Spleen (tissue), 11 donors: ENCODE data around the gene RTN4RL2. TPM values are rescaled to one million over a fixed set of nuclear protein-coding genes. Genes with fewer than 3 reads are reported as not detected.

Experiments
- DNase-seq: peaks from one replicate; pipeline ENCODE4 v3.0.0-alpha.2; 2020
- H3K27ac ChIP-seq, 8 donors: fragments of 200-600 bp; sonication (generic) in 7 of 8; 1 replicate in 4 of 8; 2 replicates in 4 of 8; pipeline versions ENCODE4 v1.5.0 to v1.8.0; 2016 to 2021; ENCODE audit warnings: inconsistent platforms in 4 of 8, mild to moderate bottlenecking in 4 of 8, moderate library complexity in 1 of 8
- H3K27me3 ChIP-seq, 7 donors: fragments of 200-600 bp; sonication (generic) in 6 of 7; replicated peaks in 1 of 7; 1 replicate in 4 of 7; 2 replicates in 3 of 7; pipeline versions ENCODE4 v1.5.0 to v1.8.0; 2016 to 2021; ENCODE audit warnings: inconsistent platforms in 3 of 7, mild to moderate bottlenecking in 1 of 7
- H3K36me3 ChIP-seq, 6 donors: fragments of 200-600 bp; sonication (generic) in 5 of 6; 1 replicate in 4 of 6; 2 replicates in 2 of 6; pipeline versions ENCODE4 v1.5.0 to v1.8.0; 2016 to 2021; ENCODE audit warnings: inconsistent platforms in 2 of 6
- H3K4me1 ChIP-seq, 6 donors: fragments of 200-600 bp; sonication (generic) in 5 of 6; 1 replicate in 3 of 6; 2 replicates in 3 of 6; pipeline versions ENCODE4 v1.5.0 to v1.8.0; 2016 to 2021; ENCODE audit warnings: inconsistent platforms in 3 of 6
- H3K4me3 ChIP-seq, 8 donors: fragments of 200-600 bp; sonication (generic) in 7 of 8; 1 replicate in 4 of 8; 2 replicates in 4 of 8; pipeline versions ENCODE4 v1.5.0 to v1.8.0; 2016 to 2021; ENCODE audit warnings: inconsistent platforms in 4 of 8, mild to moderate bottlenecking in 4 of 8, moderate library complexity in 2 of 8
- H3K9me3 ChIP-seq, 8 donors: fragments of 200-600 bp; sonication (generic) in 7 of 8; 1 replicate in 4 of 8; 2 replicates in 4 of 8; pipeline versions ENCODE4 v1.5.0 to v1.8.0; 2016 to 2021; ENCODE audit warnings: inconsistent platforms in 4 of 8
- CTCF ChIP-seq, 11 experiments: fragments of 200-600 bp in 7 of 11; fragments of 450-650 bp in 4 of 11; sonication (generic) in 4 of 11; IDR thresholded peaks in 8 of 11; conservative IDR thresholded peaks in 3 of 11; 1 replicate in 7 of 11; 2 replicates in 4 of 11; pipeline versions ENCODE4 v1.4.0 to v1.8.0; 2016 to 2021; ENCODE audit warnings: antibody characterized with exemption in 11 of 11, inconsistent platforms in 4 of 11, mild to moderate bottlenecking in 1 of 11
- POLR2A ChIP-seq, 3 donors: fragments of 450-650 bp; IDR thresholded peaks; one replicate each; pipeline ENCODE4 v1.5.1; 2017; ENCODE audit warnings: antibody characterized with exemption in 3 of 3, mild to moderate bottlenecking in 1 of 3
- POLR2AphosphoS5 ChIP-seq, 3 donors: sonication (generic); formaldehyde crosslinking; IDR thresholded peaks; one replicate each; pipeline ENCODE4 v1.5.1; 2017; ENCODE audit warnings: antibody characterized with exemption in 3 of 3
- WGBS, 5 donors: extraction: QIAGEN DNeasy Blood & Tissue Kit in 3 of 5; methylation state at CpG; one replicate each; pipeline versions ENCODE4 v1.1.5 to v1.1.7; 2013 to 2018; 5-methylcytosine and 5-hydroxymethylcytosine counted together
- intact Hi-C: fragments of 100-400 bp; cut with DNase I; formaldehyde crosslinking; loops from one replicate; pipeline ENCODE4 v1.15.0; 2023; ENCODE audit warnings: low total_unique reads
- polyA plus RNA-seq, 3 donors: library from polyadenylated mRNA; stranded (reverse); fragments of 200-250 nt; gene quantifications; one replicate each; pipeline ENCODE4 v1.2.1, GENCODE V29; 2013
- total RNA-seq, 7 donors: library from RNA; depleted of rRNA in 3 of 7; stranded (reverse); fragments of >200 nt in 3 of 7; fragmentation: NEBNext Ultra II Directional in 4 of 7; extraction: Animal tissue kit (Norgen Biotek cat#: 25700) in 4 of 7; gene quantifications; one replicate each; pipeline versions ENCODE4 v1.1.0 to v1.2.1, GENCODE V29; 2016 to 2021
- donor health status: healthy with polysubstance abuse.
- donor health status: DM: no; HTN: no; CAD: no; lungs with moderate emphysema.
- donor health status: DM: no; HTN: no; CAD: no.
- donor health status: Bipolar disorder and iron deficiency.
- donor health status: healthy.
- donor health status: DM: no; HTN: no; CAD: no.
- donor health status: DM: yes; HTN: yes; CAD: no.

Gene RTN4RL2
- total and polyA plus RNA-seq, 10 donors = 0.15 to 2.0 (median 0.44) TPM

- 37 to 59% (median 48%) methylated on average over 1 of the region's 1 CpG for WGBS, 5 donors
- no peak for DNase-seq
- intact Hi-C loops = no loop called here
- TF ChIP-seq POLR2AphosphoS5 (IDR thresholded peaks at IDR 0.05) (no peak), CTCF (IDR thresholded peaks at IDR 0.05 in 8 of 11, conservative IDR thresholded peaks at IDR 0.05 in 3 of 11) (no peak), POLR2A (IDR thresholded peaks at IDR 0.05) (no peak)
- H3K27ac ChIP-seq = no peak overlapping the region
- H3K36me3 ChIP-seq = no peaks in the 10 kb centered on the region
- peaks cover 3 to 52% (median 21%) of the 10 kb centered on the region in 6 donors for H3K4me1 ChIP-seq
- peak overlapping the region in 2 of 8 donors; percentile 90 to 97 for H3K4me3 ChIP-seq
- H3K27me3 ChIP-seq = no peaks in the 10 kb centered on the region
- H3K9me3 ChIP-seq = no peaks in the 10 kb centered on the region
Observed at GRCh38 chr11:57513452-57513795, 53.1 kb downstream of the RTN4RL2 start.

- Histone ChIP-seq H3K27me3 (no peaks in the 10 kb centered on the region), H3K36me3 (no peaks in the 10 kb centered on the region), H3K27ac (peak overlapping the region in 7 of 8 donors; percentile 23 to 80 (median 71)), H3K9me3 (no peaks in the 10 kb centered on the region), H3K4me1 (peaks cover 3 to 52% (median 21%) of the 10 kb centered on the region in 6 donors), H3K4me3 (peak overlapping the region; percentile 66 to 97 (median 90))
- intact Hi-C loops = no loop called here
- no peak for TF ChIP-seq POLR2AphosphoS5 (IDR thresholded peaks at IDR 0.05)
- WGBS, 5 donors = 16 to 56% (median 22%) methylated on average over 11 to 35 of the region's 35 CpGs
- peak; percentile 86 for DNase-seq
Observed at GRCh38 chr11:57513911-57514537, 53.7 kb downstream of the RTN4RL2 start.

- no peaks in the 10 kb centered on the region for H3K9me3 ChIP-seq
- peak; percentile 91 for DNase-seq
- H3K36me3 ChIP-seq = no peaks in the 10 kb centered on the region
- TF ChIP-seq CTCF (IDR thresholded peaks at IDR 0.05 in 8 of 11, conservative IDR thresholded peaks at IDR 0.05 in 3 of 11) (no peak), POLR2AphosphoS5 (IDR thresholded peaks at IDR 0.05) (peak; percentile 21 to 64 (median 49))
- intact Hi-C loops = no loop called here
- peaks cover 3 to 52% (median 21%) of the 10 kb centered on the region in 6 donors for H3K4me1 ChIP-seq
- H3K27ac ChIP-seq = peak overlapping the region in 7 of 8 donors; percentile 23 to 80 (median 71)
- H3K27me3 ChIP-seq = no peaks in the 10 kb centered on the region
- 0 to 1% (median 0%) methylated on average over 40 to 57 of the region's 57 CpGs for WGBS, 5 donors
- H3K4me3 ChIP-seq = peak overlapping the region; percentile 66 to 97 (median 90)
Observed at GRCh38 chr11:57514538-57515331, 54.4 kb downstream of the RTN4RL2 start.

GRCh38 chr11:57515332-57516060 lies 55.2 kb downstream of the RTN4RL2 start, which contains the start of gene SLC43A1:
TSS of gene SLC43A1 (minus strand) at chr11:57515702. CDS start at chr11:57514111, 1,591 bp downstream.
- intact Hi-C loops = no loop called here
- 0 to 1% (median 0%) methylated on average over 15 to 65 of the region's 66 CpGs for WGBS, 5 donors
- TF ChIP-seq POLR2AphosphoS5 (IDR thresholded peaks at IDR 0.05) = peak in 2 of 3 donors; percentile 53 to 62
- no peak for TF ChIP-seq CTCF (IDR thresholded peaks at IDR 0.05 in 8 of 11, conservative IDR thresholded peaks at IDR 0.05 in 3 of 11)
- no peak for TF ChIP-seq POLR2A (IDR thresholded peaks at IDR 0.05)
- peak within 1 kb of the TSS in 7 of 8 donors; percentile 23 to 80 (median 71) for H3K27ac ChIP-seq
- H3K36me3 ChIP-seq = no peaks in the 10 kb centered on the region
- no peaks in the 10 kb centered on the region for H3K27me3 ChIP-seq
- H3K4me3 ChIP-seq = peak within 1 kb of the TSS; percentile 66 to 97 (median 90)
- peak; percentile 85 for DNase-seq
- peaks cover 3 to 52% (median 21%) of the 10 kb centered on the region in 6 donors for H3K4me1 ChIP-seq
- no peaks in the 10 kb centered on the region for H3K9me3 ChIP-seq
